SK-N-SH (cell line): ENCODE measurements around the gene FBXO40. TPM values are rescaled to one million over a fixed set of nuclear protein-coding genes. Genes with fewer than 3 reads are reported as not detected.

ENCODE experiments used
- CTCF ChIA-PET: fragments of 300-600, 350-600 bp; formaldehyde crosslinking; extraction: SDS; loops from one replicate; lab custom pipeline; 2021; lab: Yijun Ruan, JAX
- POLR2A ChIA-PET: fragments of 350-600 bp; sonication (Branson Sonifier 250); formaldehyde crosslinking; extraction: SDS; loops from one replicate; lab custom pipeline; 2020; ENCODE audit warnings: antibody characterized with exemption, inconsistent platforms; lab: Yijun Ruan, JAX
- DNase-seq: peaks from one replicate; pipeline ENCODE4 v3.0.0; 2012
- H2AFZ ChIP-seq: fragments of 200-600 bp; sonication (generic); 2 replicates; pipeline ENCODE4 v1.8.1; 2016; ENCODE audit warnings: antibody characterized with exemption, mild to moderate bottlenecking, low read depth
- H3F3A ChIP-seq: fragments of 200-600 bp; sonication (generic); replicated peaks from 2 replicates; pipeline ENCODE3; 2016; ENCODE audit warnings: antibody characterized with exemption, mild to moderate bottlenecking; ENCODE audit not compliant: insufficient read depth
- H3K27ac ChIP-seq, 2 experiments: fragments of 200-500 bp in 1 of 2; fragments of 200-600 bp in 1 of 2; sonication (Bioruptor generic) in 1 of 2; sonication (generic), shearing (Covaris generic) in 1 of 2; 2 replicates each; pipeline versions ENCODE4 v1.5.1 to v1.6.1; 2014 to 2016; ENCODE audit warnings: low read depth in 2 of 2, inconsistent platforms in 1 of 2, low read length in 1 of 2, mild to moderate bottlenecking in 1 of 2, mixed read lengths in 1 of 2
- H3K27me3 ChIP-seq: fragments of 200-600 bp; sonication (generic), shearing (Covaris generic); 2 replicates; pipeline ENCODE4 v1.6.1; 2016; ENCODE audit warnings: mixed run types; ENCODE audit not compliant: insufficient read depth
- H3K36me3 ChIP-seq, 2 experiments: fragments of 200-500 bp in 1 of 2; fragments of 200-600 bp in 1 of 2; sonication (Bioruptor generic) in 1 of 2; sonication (generic) in 1 of 2; replicated peaks in 1 of 2; 2 replicates each; pipeline versions ENCODE3 to v1.5.1; 2014 to 2016; ENCODE audit warnings: low read length in 1 of 2, mild to moderate bottlenecking in 1 of 2; ENCODE audit not compliant: insufficient read depth in 2 of 2, control insufficient read depth in 1 of 2
- H3K4me1 ChIP-seq, 2 experiments: fragments of 200-500 bp in 1 of 2; fragments of 200-600 bp in 1 of 2; sonication (Bioruptor generic) in 1 of 2; sonication (generic), shearing (Covaris generic) in 1 of 2; 2 replicates each; pipeline versions ENCODE4 v1.5.1 to v1.6.1; 2014 to 2016; ENCODE audit warnings: low read depth in 1 of 2, low read length in 1 of 2, mixed run types in 1 of 2; ENCODE audit not compliant: insufficient read depth in 2 of 2, control insufficient read depth in 1 of 2
- H3K4me2 ChIP-seq: fragments of 200-600 bp; sonication (generic), shearing (Covaris generic); 2 replicates; pipeline ENCODE4 v1.6.1; 2017; ENCODE audit warnings: mixed run types
- H3K4me3 ChIP-seq, 2 experiments: fragments of 200-500 bp in 1 of 2; fragments of 200-600 bp in 1 of 2; sonication (Bioruptor generic) in 1 of 2; sonication (generic), shearing (Covaris generic) in 1 of 2; 2 replicates each; pipeline versions ENCODE4 v1.5.1 to v1.8.1; 2014 to 2016; ENCODE audit warnings: low read depth in 2 of 2, inconsistent platforms in 1 of 2, low read length in 1 of 2, mild to moderate bottlenecking in 1 of 2, mixed read lengths in 1 of 2, moderate library complexity in 1 of 2
- H3K79me2 ChIP-seq: fragments of 200-600 bp; sonication (generic); 2 replicates; pipeline ENCODE4 v1.8.1; 2017; ENCODE audit warnings: mild to moderate bottlenecking; ENCODE audit not compliant: insufficient read depth
- H3K9ac ChIP-seq: fragments of 200-600 bp; sonication (generic); 2 replicates; pipeline ENCODE4 v1.6.1; 2017; ENCODE audit warnings: mixed run types
- H3K9me2 ChIP-seq: fragments of 200-600 bp; sonication (generic); 2 replicates; pipeline ENCODE4 v1.6.1; 2017; ENCODE audit warnings: mixed run types
- H3K9me3 ChIP-seq: fragments of 200-600 bp; sonication (generic); 2 replicates; pipeline ENCODE4 v1.6.1; 2017; ENCODE audit warnings: mixed run types, mild to moderate bottlenecking, moderate library complexity
- H4K20me1 ChIP-seq: fragments of 200-600 bp; sonication (generic); 2 replicates; pipeline ENCODE4 v1.6.1; 2017; ENCODE audit warnings: mild to moderate bottlenecking, mixed run types; ENCODE audit not compliant: insufficient read depth
- CHD2 ChIP-seq: fragments of 150-350 bp; IDR thresholded peaks from 2 replicates; pipeline ENCODE4 v1.6.1; 2018; ENCODE audit warnings: low read length; ENCODE audit not compliant: partially characterized antibody
- EP300 ChIP-seq, 2 experiments: IDR thresholded peaks; 2 replicates each; pipeline versions ENCODE4 v1.4.0 to v1.6.1; 2012; ENCODE audit warnings: borderline replicate concordance in 1 of 2, low read depth in 1 of 2, low read length in 1 of 2
- FOSL2 ChIP-seq: IDR thresholded peaks from 2 replicates; pipeline ENCODE4 v1.4.0; 2012; ENCODE audit warnings: low read depth, mild to moderate bottlenecking, moderate library complexity, borderline replicate concordance
- FOXJ3 ChIP-seq: sonication (generic); formaldehyde crosslinking; IDR thresholded peaks from 2 replicates; pipeline ENCODE4 v1.5.1; 2020; ENCODE audit warnings: mild to moderate bottlenecking, missing genetic modification reagents
- GABPA ChIP-seq: IDR thresholded peaks from 2 replicates; pipeline ENCODE4 v1.4.0; 2012; ENCODE audit warnings: low read depth, mild to moderate bottlenecking
- GATA2 ChIP-seq: sonication (generic); formaldehyde crosslinking; IDR thresholded peaks from 2 replicates; pipeline ENCODE4 v1.5.0; 2020; ENCODE audit warnings: mild to moderate bottlenecking, missing genetic modification reagents
- JUND ChIP-seq: IDR thresholded peaks from 2 replicates; pipeline ENCODE4 v1.4.0; 2012
- NFIC ChIP-seq: IDR thresholded peaks from 2 replicates; pipeline ENCODE4 v1.4.0; 2012; ENCODE audit warnings: borderline replicate concordance
- NRF1 ChIP-seq: IDR thresholded peaks from 2 replicates; pipeline ENCODE4 v1.6.1; 2012; ENCODE audit warnings: low read depth, mild to moderate bottlenecking, low read length
- POLR2AphosphoS5 ChIP-seq: IDR thresholded peaks from 2 replicates; pipeline ENCODE4 v1.6.1; 2012; ENCODE audit warnings: low read depth, low read length
- RCOR1 ChIP-seq: fragments of 150-350 bp; IDR thresholded peaks from 2 replicates; pipeline ENCODE4 v1.6.1; 2017; ENCODE audit warnings: antibody characterized with exemption, low read length
- RFX5 ChIP-seq: IDR thresholded peaks from 2 replicates; pipeline ENCODE4 v1.6.1; 2012; ENCODE audit warnings: mild to moderate bottlenecking, improper control_type of control experiment, low read length
- SIN3A ChIP-seq: IDR thresholded peaks from 2 replicates; pipeline ENCODE4 v1.6.1; 2012; ENCODE audit warnings: low read depth, mild to moderate bottlenecking, low read length, moderate library complexity, borderline replicate concordance
- SMC3 ChIP-seq: IDR thresholded peaks from 2 replicates; pipeline ENCODE4 v1.6.1; 2012; ENCODE audit warnings: low read depth, low read length, improper control_type of control experiment
- TCF12 ChIP-seq: IDR thresholded peaks from 2 replicates; pipeline ENCODE4 v1.4.0; 2012
- YY1 ChIP-seq: IDR thresholded peaks from 2 replicates; pipeline ENCODE4 v1.4.0; 2012; ENCODE audit warnings: low read depth, mild to moderate bottlenecking
- WGBS: methylation state at CpG from one replicate; pipeline ENCODE4 v1.1.6; 2017; ENCODE audit warnings: low lambda C conversion rate; 5-methylcytosine and 5-hydroxymethylcytosine counted together
- polyA plus RNA-seq, 3 experiments: library from polyadenylated mRNA; depleted of rRNA; stranded (reverse); fragments of >200 nt; gene quantifications; 2 replicates each; pipeline ENCODE4 v1.2.3, GENCODE V29; 2012
- TF ChIP-seq, protein P1 (sequence below): IDR thresholded peaks from 2 replicates; pipeline ENCODE4 v1.4.0; 2012; ENCODE audit warnings: low read depth
- TF ChIP-seq, protein P2 (sequence below): IDR thresholded peaks from 2 replicates; pipeline ENCODE4 v1.4.0; 2012; ENCODE audit warnings: low read depth, borderline replicate concordance
- TF ChIP-seq, protein P3 (sequence below): IDR thresholded peaks from 2 replicates; pipeline ENCODE4; 2012

Gene FBXO40
- polyA plus RNA-seq, 1 of the 3 experiments (the other 2 are of a cell fraction) = not detected

DNA sequence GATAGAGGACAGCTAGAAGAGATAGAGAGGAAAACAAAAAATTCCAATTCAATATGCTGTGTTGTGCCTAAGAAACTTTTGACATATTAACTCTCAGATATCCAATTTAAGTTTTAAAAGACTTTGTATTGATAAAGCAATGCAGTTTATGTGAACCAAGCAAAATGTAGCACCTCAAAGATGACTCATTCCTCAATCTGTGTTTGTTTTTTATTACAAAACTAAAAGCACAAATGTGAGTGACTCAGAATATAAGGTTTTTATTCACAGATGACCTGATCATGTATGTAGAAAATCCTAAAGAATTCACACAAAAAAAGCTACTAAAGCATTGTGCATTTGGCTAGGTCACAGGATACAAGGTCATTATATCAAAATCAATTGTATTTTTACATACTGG, 56.5 kb downstream of the FBXO40 start (continued):
- no peak for TF ChIP-seq NRF1
- no peak for TF ChIP-seq RFX5

DNA sequence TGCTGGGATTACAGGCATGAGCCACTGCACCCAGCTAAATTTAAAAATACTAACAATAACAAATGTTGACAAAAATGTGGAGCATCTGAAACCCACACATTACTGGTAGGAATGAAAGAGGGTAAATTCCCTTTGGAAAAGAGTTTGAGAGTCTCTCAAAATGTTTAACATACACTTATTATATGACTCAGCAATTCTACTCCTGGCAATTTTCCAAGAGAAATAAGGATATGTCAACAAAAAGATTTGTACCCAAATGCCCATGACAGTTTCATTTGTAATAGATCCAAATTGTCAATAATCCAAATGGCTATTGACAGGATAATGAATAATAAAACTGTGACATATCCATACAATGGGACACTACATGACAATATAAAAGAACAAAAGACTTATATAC, 58.5 kb downstream of the FBXO40 start:
- no peak for TF ChIP-seq SMC3
- no peak for TF ChIP-seq YY1
- TF ChIP-seq, protein P1, sequence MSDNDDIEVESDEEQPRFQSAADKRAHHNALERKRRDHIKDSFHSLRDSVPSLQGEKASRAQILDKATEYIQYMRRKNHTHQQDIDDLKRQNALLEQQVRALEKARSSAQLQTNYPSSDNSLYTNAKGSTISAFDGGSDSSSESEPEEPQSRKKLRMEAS = no peak
- TF ChIP-seq FOXJ3 = no peak
- H3K36me3 ChIP-seq = no peaks in the 10 kb centered on the region

DNA sequence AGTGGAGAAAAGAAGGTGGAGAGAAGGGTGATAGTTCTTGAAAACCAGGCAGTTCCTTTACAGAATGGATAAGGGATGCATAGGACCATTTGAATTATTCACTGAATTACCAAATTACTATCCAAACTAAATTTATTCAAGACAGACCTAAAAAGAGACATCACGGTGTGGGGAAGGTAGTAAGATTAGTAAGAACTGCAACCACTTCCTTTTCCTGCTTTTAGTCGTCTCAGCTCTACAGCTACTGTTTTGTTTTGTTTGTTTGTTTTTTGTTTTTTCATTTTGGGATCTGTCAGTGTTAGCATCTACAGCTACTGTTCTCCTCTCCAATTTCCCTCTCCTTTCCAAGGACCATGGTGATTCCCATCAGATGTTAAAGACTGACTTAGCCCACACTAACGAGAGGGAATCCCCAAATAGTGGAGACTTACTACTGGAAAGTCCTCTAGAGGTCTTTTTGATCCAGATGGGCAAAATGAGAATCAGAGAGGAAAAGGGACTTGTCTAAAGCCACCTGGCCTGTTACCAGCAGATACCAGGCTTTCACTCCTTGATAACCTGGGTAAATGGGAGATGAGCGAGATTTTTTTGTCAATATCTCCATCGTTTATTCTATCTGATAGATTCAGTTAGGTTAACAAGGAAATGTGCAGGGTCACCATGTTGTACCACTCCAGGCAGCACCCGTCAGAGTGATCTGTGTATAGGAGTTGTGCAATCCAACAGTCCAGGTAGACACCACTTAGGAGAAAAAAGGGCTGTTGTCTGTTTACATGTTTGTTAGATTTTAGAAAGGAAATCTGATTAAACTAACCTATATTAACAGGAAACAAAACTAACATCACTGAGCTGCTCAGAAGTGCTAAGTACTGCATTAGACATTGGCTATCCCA, 61.6 kb downstream of the FBXO40 start:
- CTCF ChIA-PET = no interaction called here
- no peaks in the 10 kb centered on the region for H3K4me1 ChIP-seq
- no peak overlapping the region for H3K27ac ChIP-seq
- WGBS = 58% methylated on average over 6 of the region's 6 CpGs
- no peak overlapping the region for H3K4me2 ChIP-seq
- no peaks in the 10 kb centered on the region for H3K36me3 ChIP-seq
- no peaks in the 10 kb centered on the region for H3K9me2 ChIP-seq
- no peak overlapping the region for H3K9ac ChIP-seq
- no peaks in the 10 kb centered on the region for H3K79me2 ChIP-seq
- H3F3A ChIP-seq = no peaks in the 10 kb centered on the region
- no peak for DNase-seq
- H3K27me3 ChIP-seq = no peaks in the 10 kb centered on the region
- no peaks in the 10 kb centered on the region; the same call in 1 of the 2 replicates for H3K9me3 ChIP-seq
- H2AFZ ChIP-seq = no peak overlapping the region
- no peak for TF ChIP-seq SMC3
- TF ChIP-seq, protein P1 = no peak
- no peak for TF ChIP-seq FOSL2
- no peak for TF ChIP-seq SIN3A
- no peak for TF ChIP-seq FOXJ3
- no peak for TF ChIP-seq GABPA
- TF ChIP-seq, protein P2, sequence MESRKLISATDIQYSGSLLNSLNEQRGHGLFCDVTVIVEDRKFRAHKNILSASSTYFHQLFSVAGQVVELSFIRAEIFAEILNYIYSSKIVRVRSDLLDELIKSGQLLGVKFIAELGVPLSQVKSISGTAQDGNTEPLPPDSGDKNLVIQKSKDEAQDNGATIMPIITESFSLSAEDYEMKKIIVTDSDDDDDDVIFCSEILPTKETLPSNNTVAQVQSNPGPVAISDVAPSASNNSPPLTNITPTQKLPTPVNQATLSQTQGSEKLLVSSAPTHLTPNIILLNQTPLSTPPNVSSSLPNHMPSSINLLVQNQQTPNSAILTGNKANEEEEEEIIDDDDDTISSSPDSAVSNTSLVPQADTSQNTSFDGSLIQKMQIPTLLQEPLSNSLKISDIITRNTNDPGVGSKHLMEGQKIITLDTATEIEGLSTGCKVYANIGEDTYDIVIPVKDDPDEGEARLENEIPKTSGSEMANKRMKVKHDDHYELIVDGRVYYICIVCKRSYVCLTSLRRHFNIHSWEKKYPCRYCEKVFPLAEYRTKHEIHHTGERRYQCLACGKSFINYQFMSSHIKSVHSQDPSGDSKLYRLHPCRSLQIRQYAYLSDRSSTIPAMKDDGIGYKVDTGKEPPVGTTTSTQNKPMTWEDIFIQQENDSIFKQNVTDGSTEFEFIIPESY = no peak
- no peak for TF ChIP-seq GATA2 (CRISPR knock-in tag)
- no peak for TF ChIP-seq EP300 (IDR thresholded peaks at IDR 0.05; ENCODE audit: borderline replicate concordance in 1 of 2, low read depth in 1 of 2, low read length in 1 of 2)
- no peak for TF ChIP-seq POLR2AphosphoS5
- no peak for TF ChIP-seq CHD2
- TF ChIP-seq, protein P3, sequence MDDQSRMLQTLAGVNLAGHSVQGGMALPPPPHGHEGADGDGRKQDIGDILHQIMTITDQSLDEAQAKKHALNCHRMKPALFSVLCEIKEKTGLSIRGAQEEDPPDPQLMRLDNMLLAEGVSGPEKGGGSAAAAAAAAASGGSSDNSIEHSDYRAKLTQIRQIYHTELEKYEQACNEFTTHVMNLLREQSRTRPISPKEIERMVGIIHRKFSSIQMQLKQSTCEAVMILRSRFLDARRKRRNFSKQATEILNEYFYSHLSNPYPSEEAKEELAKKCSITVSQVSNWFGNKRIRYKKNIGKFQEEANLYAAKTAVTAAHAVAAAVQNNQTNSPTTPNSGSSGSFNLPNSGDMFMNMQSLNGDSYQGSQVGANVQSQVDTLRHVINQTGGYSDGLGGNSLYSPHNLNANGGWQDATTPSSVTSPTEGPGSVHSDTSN = no peak
- no peak for TF ChIP-seq TCF12
- no peak for TF ChIP-seq NFIC
- TF ChIP-seq JUND = no peak
- TF ChIP-seq RCOR1 = no peak
- POLR2A ChIA-PET = no interaction called here
- H4K20me1 ChIP-seq = no peaks in the 10 kb centered on the region
- H3K4me3 ChIP-seq = no peak overlapping the region

More for the DNA sequence above, 58.5 kb downstream of the FBXO40 start:
- H3F3A ChIP-seq = no peaks in the 10 kb centered on the region
- no peaks in the 10 kb centered on the region; the same call in 1 of the 2 replicates for H3K9me3 ChIP-seq
- ChIA-PET CTCF (interaction anchor here (1.6 kb wide), 1 partner anchor 9 kb away, joined by 4 read pairs; the partner anchor contains the start of gene HCLS1), POLR2A (no interaction called here)
- H3K9me2 ChIP-seq = no peaks in the 10 kb centered on the region
- H3K79me2 ChIP-seq = no peaks in the 10 kb centered on the region
- no peak overlapping the region for H3K4me2 ChIP-seq
- H3K4me3 ChIP-seq = no peak overlapping the region
- no peak for DNase-seq
- no peak overlapping the region for H3K9ac ChIP-seq
- H3K27ac ChIP-seq = no peak overlapping the region
- no peaks in the 10 kb centered on the region for H3K27me3 ChIP-seq
- no peak overlapping the region for H2AFZ ChIP-seq
- H4K20me1 ChIP-seq = no peaks in the 10 kb centered on the region
- H3K4me1 ChIP-seq = no peaks in the 10 kb centered on the region
